22Rv1 (cell line): Measurements from ENCODE around the gene RHOBTB3.

Source experiments
- CTCF ChIP-seq: fragments of 450-650 bp; IDR thresholded peaks from 2 replicates; pipeline ENCODE4 v1.5.1; 2017; ENCODE audit warnings: mild to moderate bottlenecking
- ZFX ChIP-seq: fragments of 450-650 bp; IDR thresholded peaks from 2 replicates; pipeline ENCODE4 v1.6.1; 2017; ENCODE audit warnings: antibody characterized with exemption, borderline replicate concordance

- no peak for TF ChIP-seq CTCF
- TF ChIP-seq ZFX, result no peak
These were observed 5.0 kb upstream of the RHOBTB3 start for GRCh38 chr5:95725937-95726810.
